CD4-positive, alpha-beta T cell treated with Interleukin-4 for 1 hour (primary cell): Measurements from ENCODE around the gene POLR3C.
"Not testable (repeated sequence)": the region's sequence is repeated elsewhere in the genome, so short reads cannot be mapped to it uniquely, and the experiment has no call there.

ENCODE experiments used
- DNase-seq, 2 donors: peaks; one replicate each; pipeline ENCODE4 v3.0.0-alpha.2; 2020 to 2022

Gene POLR3C

GRCh38 chr1:145823565-145824498, at the start of gene POLR3C, which contains the start of gene RNF115:
Gene POLR3C (plus strand): TSS chr1:145824200. CDS start chr1:145825777, 1,577 bp downstream.
Gene RNF115 (minus strand): TSS chr1:145824095. CDS start chr1:145823873, 222 bp downstream.
- peak; percentile 90 for DNase-seq

GRCh38 chr1:145777357-145778145, 46.4 kb upstream of the POLR3C start:
- no peak for DNase-seq

GRCh38 chr1:145778146-145778540, 45.9 kb upstream of the POLR3C start:
- no peak for DNase-seq

GRCh38 chr1:145782272-145783099, 41.5 kb upstream of the POLR3C start:
- DNase-seq = no peak

GRCh38 chr1:145784409-145784808, 39.6 kb upstream of the POLR3C start:
- DNase-seq = no peak

GRCh38 chr1:145785547-145785946, 38.5 kb upstream of the POLR3C start:
- no peak for DNase-seq

- no peak for DNase-seq
Observed at GRCh38 chr1:145786271-145786670, 37.7 kb upstream of the POLR3C start.

GRCh38 chr1:145788580-145788979, 35.4 kb upstream of the POLR3C start:
- no peak for DNase-seq

GRCh38 chr1:145791860-145792259, 32.1 kb upstream of the POLR3C start:
- not testable (repeated sequence) for DNase-seq

- DNase-seq = no peak
Observed at GRCh38 chr1:145792484-145792883, 31.5 kb upstream of the POLR3C start.

GRCh38 chr1:145795257-145795881, 28.6 kb upstream of the POLR3C start:
- DNase-seq = no peak

- DNase-seq = no peak
Observed at GRCh38 chr1:145796753-145797152, 27.2 kb upstream of the POLR3C start.

GRCh38 chr1:145799806-145800205, 24.2 kb upstream of the POLR3C start:
- DNase-seq = no peak

GRCh38 chr1:145804235-145805045, 19.6 kb upstream of the POLR3C start:
- no peak for DNase-seq

- DNase-seq = no peak
Observed at GRCh38 chr1:145805057-145805456, 18.9 kb upstream of the POLR3C start.

GRCh38 chr1:145806408-145806807, 17.6 kb upstream of the POLR3C start:
- no peak for DNase-seq

- DNase-seq = no peak
Observed at GRCh38 chr1:145806844-145807243, 17.2 kb upstream of the POLR3C start.

GRCh38 chr1:145812977-145813810, 10.8 kb upstream of the POLR3C start:
- not testable (repeated sequence) for DNase-seq

- peak in 1 of 2 donors; percentile 21 for DNase-seq
Observed at GRCh38 chr1:145818095-145818494, 5.9 kb upstream of the POLR3C start.

- not testable (repeated sequence) for DNase-seq
Observed at GRCh38 chr1:145822779-145823331, 1.1 kb upstream of the POLR3C start.
